Activated naive CD4-positive, alpha-beta T cell treated with anti-CD3 and anti-CD28 coated beads for 36 hours (primary cell): ENCODE measurements around the gene PRR36. TPM values are rescaled to one million over a fixed set of nuclear protein-coding genes. Genes with fewer than 3 reads are reported as not detected.
A peak's percentile ranks its signal among the peaks of the same experiment; 100 is the strongest.

ENCODE experiments used
- CTCF ChIA-PET: fragments of 350-600 bp; sonication (Branson Sonifier 250); formaldehyde crosslinking; loops from one replicate; lab custom pipeline; 2021; ENCODE audit warnings: antibody characterized with exemption; lab: Charles Lee
- DNase-seq: peaks from one replicate; pipeline ENCODE4 v3.0.0-alpha.2; 2020
- H3K27ac Mint-ChIP-seq: one replicate; pipeline ENCODE4 v1.8.0; 2021; ENCODE audit warnings: mild to moderate bottlenecking, mixed read lengths
- H3K27me3 Mint-ChIP-seq: one replicate; pipeline ENCODE4 v1.8.0; 2021; ENCODE audit warnings: low read depth, mixed read lengths
- H3K36me3 Mint-ChIP-seq: one replicate; pipeline ENCODE4 v1.8.0; 2021; ENCODE audit warnings: low read depth, mixed read lengths
- H3K4me1 Mint-ChIP-seq: one replicate; pipeline ENCODE4 v1.8.0; 2021; ENCODE audit warnings: low read depth, mixed read lengths
- H3K4me3 Mint-ChIP-seq: one replicate; pipeline ENCODE4 v1.8.0; 2021; ENCODE audit warnings: mild to moderate bottlenecking, moderate library complexity, mixed read lengths
- H3K9me3 Mint-ChIP-seq: one replicate; pipeline ENCODE4 v1.8.0; 2021; ENCODE audit warnings: mixed read lengths
- intact Hi-C: fragments of 100-400 bp; cut with micrococcal nuclease; formaldehyde crosslinking; loops from one replicate; pipeline ENCODE4 v1.15.1; 2023
- total RNA-seq, 2 experiments: library from RNA; stranded (reverse); gene quantifications; one replicate each; pipeline ENCODE4 v1.2.3, GENCODE V29; 2021

PRR36 gene
- total RNA-seq, 2 experiments from 2014 or later, result 0.07 to 0.12 TPM

DNA sequence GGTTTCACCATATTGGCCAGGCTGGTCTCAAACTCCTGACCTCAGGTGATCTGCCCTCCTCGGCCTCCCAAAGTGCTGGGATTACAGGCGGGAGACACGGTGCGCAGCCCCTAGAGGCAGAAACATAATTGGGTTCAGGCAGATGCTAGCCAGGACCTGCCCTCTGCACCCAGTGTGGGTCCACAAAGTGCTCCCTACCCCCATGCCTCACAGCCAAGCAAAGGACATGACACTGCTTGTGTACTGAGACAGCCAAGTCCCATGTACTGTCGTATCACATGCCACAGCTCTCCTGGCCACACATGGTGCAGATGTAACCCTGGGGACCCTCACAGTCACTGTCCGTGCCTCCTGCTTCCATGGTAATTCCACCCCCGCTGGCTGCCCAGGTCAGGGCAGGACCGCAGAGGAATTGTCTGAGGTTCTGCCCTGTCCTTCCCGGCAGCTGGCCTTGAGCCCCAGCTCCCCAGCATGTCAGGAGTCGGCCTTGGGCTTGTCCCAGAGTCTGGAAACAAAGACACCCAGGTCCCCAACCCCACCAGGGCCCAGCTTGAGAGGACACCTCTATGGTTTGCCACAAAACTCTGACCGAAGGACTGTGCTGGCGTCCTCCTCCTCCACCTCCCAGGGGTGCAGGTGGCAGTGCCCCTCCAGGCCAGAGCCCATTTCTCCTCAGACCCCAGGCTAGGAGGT lies 7.6 kb downstream of the PRR36 start:
- Mint-ChIP-seq H3K27me3 (peaks cover 23% of the 10 kb centered on the region), H3K9me3 (no peaks in the 10 kb centered on the region), H3K27ac (no peak overlapping the region), H3K36me3 (no peaks in the 10 kb centered on the region), H3K4me3 (no peak overlapping the region), H3K4me1 (peaks cover 39% of the 10 kb centered on the region)
- CTCF ChIA-PET, result interaction anchor here (0.6 kb wide), 1 partner anchor 16 kb away, joined by 7 read pairs; no protein-coding TSS in a partner anchor
- no peak for DNase-seq
- intact Hi-C loops, result loop anchor here (10.0 kb wide), 1 partner anchor 138 kb away; the partner anchor contains the start of gene ELAVL1

DNA sequence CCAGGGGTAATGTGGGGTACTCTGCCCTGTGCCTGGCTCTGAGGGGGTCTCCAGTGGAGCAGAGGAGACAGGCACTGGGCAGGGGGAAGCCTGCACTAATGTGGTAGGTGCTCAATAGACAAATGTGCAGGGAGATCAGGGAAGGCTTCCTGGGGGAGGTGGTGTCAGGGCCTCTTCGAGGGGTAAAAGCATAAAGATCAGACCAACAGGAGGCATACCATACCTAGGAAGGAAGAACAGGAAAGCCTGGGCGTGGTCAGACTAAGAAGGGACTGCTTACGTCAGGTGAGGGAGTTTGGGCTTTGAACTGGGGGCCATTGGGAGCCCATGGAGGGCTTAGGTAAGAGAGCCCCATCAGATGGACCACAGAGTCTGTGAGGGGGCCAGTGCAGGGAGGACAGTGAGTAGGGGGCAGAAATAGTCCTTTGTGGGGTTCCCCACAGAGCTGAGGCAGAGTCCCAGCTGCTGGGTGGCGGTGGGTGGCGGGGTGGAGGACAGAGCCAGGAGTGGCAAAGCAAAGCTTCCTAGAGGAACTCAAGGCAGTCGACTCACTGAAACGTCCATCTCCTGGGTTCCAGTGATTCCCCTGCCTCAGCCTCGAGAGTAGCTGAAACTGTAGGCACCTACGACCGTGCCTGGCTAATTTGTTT lies 8.8 kb downstream of the PRR36 start:
- Mint-ChIP-seq H3K36me3 (no peaks in the 10 kb centered on the region), H3K27ac (no peak overlapping the region), H3K27me3 (peaks cover 26% of the 10 kb centered on the region), H3K4me3 (no peak overlapping the region), H3K9me3 (no peaks in the 10 kb centered on the region), H3K4me1 (peaks cover 33% of the 10 kb centered on the region)
- DNase-seq, result peak; percentile 25
- CTCF ChIA-PET, result interaction anchor here (0.6 to 0.9 kb wide), 3 partner anchors 18 to 420 kb away, joined by 3 to 7 read pairs (median 6); no protein-coding TSS in a partner anchor
- intact Hi-C loops, result loop anchor here (10.0 kb wide), 1 partner anchor 139 kb away; the partner anchor contains the start of gene ELAVL1

DNA sequence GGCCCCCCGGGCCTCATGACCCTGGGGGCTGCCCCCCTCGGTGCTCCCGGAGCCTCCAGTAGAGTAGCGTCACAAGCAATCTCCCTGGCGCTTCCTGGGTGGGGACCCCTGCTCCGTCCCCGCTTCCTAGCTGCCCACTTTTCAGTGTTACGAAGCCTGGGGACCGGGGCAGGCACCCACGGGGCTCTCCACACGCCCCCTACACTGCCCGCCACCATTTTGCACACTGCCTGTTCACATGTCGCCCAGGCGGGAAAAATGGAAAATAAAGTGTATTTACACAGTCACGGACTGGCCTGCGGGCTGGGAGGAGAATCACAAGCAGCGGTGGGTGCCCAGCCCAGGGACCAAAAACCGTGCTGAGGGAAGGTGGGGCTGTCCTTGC lies 9.5 kb downstream of the PRR36 start:
- H3K36me3 Mint-ChIP-seq, result no peaks in the 10 kb centered on the region
- H3K27ac Mint-ChIP-seq, result no peak overlapping the region
- CTCF ChIA-PET, result interaction anchor here (0.9 kb wide), 1 partner anchor 138 kb away, joined by 3 read pairs; no protein-coding TSS in a partner anchor
- H3K27me3 Mint-ChIP-seq, result peaks cover 26% of the 10 kb centered on the region
- peaks cover 31% of the 10 kb centered on the region for H3K4me1 Mint-ChIP-seq
- H3K9me3 Mint-ChIP-seq, result no peaks in the 10 kb centered on the region
- intact Hi-C loops, result loop anchor here (10.0 kb wide), 1 partner anchor 140 kb away; the partner anchor contains the start of gene ELAVL1
- H3K4me3 Mint-ChIP-seq, result no peak overlapping the region
- DNase-seq, result no peak

DNA sequence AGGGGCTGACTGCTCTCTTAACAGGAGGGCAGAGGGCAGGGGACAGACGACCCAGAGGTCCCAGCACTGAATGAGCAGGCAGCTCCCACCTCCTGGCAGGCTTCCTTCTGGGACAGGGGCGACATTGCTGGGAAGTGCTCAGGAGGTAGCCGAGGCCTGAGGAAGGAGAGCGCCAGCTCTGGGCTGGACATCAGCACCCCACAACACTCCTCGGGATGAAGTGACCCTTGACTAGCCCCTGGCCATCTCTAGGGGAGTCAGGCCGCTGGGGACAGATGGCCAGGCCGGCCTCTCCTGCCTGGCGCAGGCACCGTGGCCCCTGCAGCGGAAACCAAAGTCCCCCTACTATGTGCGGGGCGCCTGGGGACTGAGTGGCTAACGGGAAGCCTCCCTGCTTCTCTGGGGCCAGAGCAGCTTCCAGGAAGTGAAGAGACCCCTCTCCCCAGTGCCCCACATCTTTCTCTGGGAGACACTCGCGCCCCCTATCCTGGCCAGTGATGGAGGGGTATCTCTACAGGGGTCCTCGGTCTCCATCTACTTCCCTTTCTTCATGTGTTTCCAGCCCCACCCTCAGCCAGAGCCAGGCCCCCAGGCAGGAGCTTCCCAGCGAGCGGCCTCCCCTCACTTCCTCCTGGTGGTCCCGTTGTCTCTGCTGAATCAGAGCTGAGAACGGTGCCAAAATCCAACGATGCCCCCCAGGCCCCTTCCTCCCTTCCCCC lies 10.1 kb downstream of the PRR36 start:
- no peak for DNase-seq
- no peaks in the 10 kb centered on the region for H3K36me3 Mint-ChIP-seq
- H3K4me1 Mint-ChIP-seq, result peaks cover 31% of the 10 kb centered on the region
- no peaks in the 10 kb centered on the region for H3K9me3 Mint-ChIP-seq
- peaks cover 26% of the 10 kb centered on the region for H3K27me3 Mint-ChIP-seq
- H3K27ac Mint-ChIP-seq, result no peak overlapping the region
- CTCF ChIA-PET, result no interaction called here
- intact Hi-C loops, result loop anchor here (10.0 kb wide), 1 partner anchor 141 kb away; the partner anchor contains the start of gene ELAVL1
- H3K4me3 Mint-ChIP-seq, result no peak overlapping the region

DNA sequence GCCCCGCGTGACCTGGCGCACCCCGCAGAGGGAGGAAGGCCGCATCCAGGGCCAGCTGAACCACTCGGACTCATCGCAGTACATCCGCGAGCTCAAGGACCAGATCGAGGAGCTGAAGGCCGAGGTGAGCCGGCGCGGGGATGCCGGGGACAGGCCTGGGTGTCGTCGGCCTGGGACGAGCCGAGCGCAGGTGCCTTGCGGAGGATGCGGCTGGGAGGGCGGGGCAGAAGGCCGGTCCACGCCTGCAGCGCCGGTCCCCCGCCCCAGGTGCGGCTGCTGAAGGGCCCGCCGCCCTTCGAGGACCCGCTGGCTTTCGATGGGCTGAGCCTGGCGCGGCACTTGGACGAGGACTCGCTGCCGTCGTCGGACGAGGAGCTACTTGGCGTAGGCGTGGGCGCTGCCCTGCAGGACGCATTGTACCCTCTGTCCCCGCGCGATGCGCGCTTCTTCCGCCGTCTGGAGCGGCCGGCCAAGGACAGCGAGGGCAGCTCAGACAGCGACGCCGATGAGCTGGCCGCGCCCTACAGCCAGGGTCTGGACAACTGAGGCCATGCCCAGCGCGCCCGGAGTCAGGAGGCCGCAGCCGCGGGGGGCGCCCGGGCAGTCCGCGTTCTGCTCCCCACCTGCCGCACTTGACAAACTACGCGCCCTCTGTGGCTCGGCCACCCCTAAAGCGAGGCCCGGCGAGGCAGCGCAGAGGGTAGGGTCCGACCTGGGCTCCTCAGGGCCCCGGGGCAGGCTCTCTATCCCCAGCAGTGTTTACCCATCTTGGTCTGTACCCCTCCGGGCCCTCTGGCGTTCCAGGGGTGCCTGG lies 10.8 kb downstream of the PRR36 start:
- Mint-ChIP-seq H3K9me3 (no peaks in the 10 kb centered on the region), H3K4me1 (peaks cover 25% of the 10 kb centered on the region), H3K4me3 (no peak overlapping the region), H3K27me3 (peaks cover 27% of the 10 kb centered on the region), H3K36me3 (no peaks in the 10 kb centered on the region), H3K27ac (no peak overlapping the region)
- DNase-seq, result no peak
- CTCF ChIA-PET, result no interaction called here
- intact Hi-C loops, result loop anchor here (10.0 kb wide), 1 partner anchor 141 kb away; the partner anchor contains the start of gene ELAVL1

DNA sequence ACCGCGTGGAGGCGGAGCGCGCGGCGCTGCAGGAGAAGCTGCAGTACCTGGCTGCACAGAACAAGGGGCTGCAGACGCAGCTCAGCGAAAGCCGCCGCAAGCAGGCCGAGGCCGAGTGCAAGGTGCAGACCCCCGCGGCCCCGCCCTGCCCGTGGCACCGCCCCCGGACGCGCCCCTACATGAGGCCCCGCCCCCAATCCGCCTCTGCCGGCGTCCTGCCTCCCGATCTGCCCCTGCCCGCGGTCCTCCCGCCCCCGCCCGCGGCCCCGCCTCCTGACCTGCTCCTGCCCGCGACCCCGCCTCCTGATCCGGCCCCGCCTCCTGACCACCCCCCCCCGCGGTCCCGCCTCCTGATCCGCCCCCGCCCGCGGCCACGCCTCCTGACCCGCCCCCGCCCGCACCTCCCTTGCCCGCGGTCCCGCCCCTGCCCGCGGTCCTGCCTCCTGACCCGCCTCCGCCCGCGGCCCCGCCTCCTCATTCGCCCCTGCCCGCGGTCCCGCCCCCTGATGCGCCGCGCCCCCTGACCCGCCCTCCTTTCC lies 11.7 kb downstream of the PRR36 start:
- H3K4me1 Mint-ChIP-seq, result peaks cover 23% of the 10 kb centered on the region
- H3K27me3 Mint-ChIP-seq, result peaks cover 28% of the 10 kb centered on the region
- H3K27ac Mint-ChIP-seq, result no peak overlapping the region
- H3K9me3 Mint-ChIP-seq, result no peaks in the 10 kb centered on the region
- DNase-seq, result peak; percentile 87
- CTCF ChIA-PET, result interaction anchor here (1.2 to 1.4 kb wide), 3 partner anchors 10 to 60 kb away, joined by 3 to 5 read pairs (median 4); no protein-coding TSS in a partner anchor
- peak overlapping the region; percentile 43 for H3K4me3 Mint-ChIP-seq
- no peaks in the 10 kb centered on the region for H3K36me3 Mint-ChIP-seq
- intact Hi-C loops, result loop anchor here (1.0 to 10.0 kb wide), 2 partner anchors 9 to 142 kb away; partner anchors contain the start of gene ELAVL1

DNA sequence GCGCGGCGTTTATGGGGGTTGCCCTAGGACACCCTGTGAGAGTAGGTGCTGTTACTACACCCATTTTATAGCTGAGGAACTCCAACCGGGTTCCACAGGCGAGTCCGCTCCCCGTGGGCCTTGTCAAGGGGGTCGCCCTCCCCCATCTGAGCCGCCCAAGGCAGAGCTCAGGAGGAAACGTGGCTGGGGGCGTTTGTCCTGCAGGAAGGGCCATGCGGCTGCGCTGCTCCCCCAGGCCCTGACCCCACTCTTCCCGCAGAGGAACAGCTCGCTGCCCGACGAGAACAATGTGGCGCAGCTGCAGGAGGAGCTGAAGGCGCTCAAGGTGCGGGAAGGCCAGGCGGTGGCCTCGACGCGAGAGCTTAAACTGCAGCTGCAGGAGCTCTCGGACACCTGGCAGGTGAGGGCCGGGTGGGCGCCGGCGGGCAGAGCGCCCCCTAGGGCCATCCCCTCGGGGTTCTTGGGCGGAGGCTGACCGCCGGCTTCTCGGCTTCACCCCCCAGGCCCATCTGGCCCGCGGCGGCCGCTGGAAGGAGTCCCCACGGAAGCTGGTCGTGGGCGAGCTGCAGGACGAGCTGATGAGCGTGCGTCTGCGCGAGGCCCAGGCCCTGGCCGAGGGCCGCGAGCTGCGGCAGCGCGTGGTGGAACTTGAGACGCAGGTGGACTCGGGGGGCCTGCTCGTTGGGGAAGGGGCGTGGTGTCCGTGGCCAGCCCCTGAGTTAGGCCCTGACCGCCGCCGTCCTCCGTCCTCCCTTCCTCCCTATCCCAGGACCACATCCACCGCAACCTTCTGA lies 12.4 kb downstream of the PRR36 start:
- Mint-ChIP-seq H3K36me3 (no peaks in the 10 kb centered on the region), H3K4me1 (peaks cover 23% of the 10 kb centered on the region)
- intact Hi-C loops, result loop anchor here (1.0 to 10.0 kb wide), 2 partner anchors 9 to 143 kb away; partner anchors contain the start of gene ELAVL1

DNA sequence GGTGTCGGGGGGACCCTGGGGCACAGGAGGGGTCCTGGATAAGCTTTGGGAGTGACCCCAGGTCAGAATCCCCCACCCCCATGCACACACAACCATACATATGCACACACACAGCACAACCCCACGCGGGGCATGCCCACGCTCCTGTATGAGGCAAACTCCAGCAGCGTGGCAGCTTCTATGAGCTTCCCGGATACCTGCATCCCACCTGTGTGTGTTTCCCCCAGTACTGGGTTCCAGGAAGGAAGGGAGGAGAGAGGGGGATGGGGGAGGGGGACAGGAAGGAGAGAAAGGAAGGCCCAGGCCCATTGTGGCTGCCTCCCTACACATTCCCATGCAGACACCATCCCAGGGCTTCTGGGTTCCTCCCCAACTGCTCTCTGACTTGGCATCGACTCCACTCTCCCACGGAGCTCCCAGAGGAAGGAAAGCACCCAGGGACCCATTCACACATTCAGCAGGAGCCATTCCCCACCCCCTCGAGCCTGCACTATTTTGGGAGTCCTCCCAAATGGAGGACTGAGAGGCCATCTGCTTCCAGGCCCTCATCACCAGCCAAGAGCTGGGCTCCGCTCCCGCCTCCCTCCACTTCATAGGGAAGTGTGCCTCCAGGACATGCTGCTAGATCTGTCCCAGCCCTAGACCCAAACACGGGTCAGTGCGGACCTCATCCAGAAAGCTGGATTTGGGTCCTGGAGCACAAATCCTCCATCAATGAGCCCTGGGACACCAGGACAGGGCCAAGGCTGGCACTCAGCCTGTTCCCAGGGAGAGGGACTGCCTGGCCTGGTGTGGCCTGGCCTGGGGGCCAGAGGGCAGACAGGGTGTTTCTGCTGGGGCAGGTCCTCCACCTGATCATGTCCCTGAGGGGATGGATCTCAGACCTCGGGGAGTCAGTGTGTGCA lies 13.2 kb downstream of the PRR36 start:
- no peak overlapping the region for H3K27ac Mint-ChIP-seq
- peaks cover 23% of the 10 kb centered on the region for H3K4me1 Mint-ChIP-seq
- H3K9me3 Mint-ChIP-seq, result no peaks in the 10 kb centered on the region
- H3K4me3 Mint-ChIP-seq, result peak overlapping the region; percentile 12
- H3K36me3 Mint-ChIP-seq, result no peaks in the 10 kb centered on the region
- no peak for DNase-seq
- intact Hi-C loops, result loop anchor here (10.0 kb wide), 1 partner anchor 144 kb away; the partner anchor contains the start of gene ELAVL1
- H3K27me3 Mint-ChIP-seq, result peaks cover 24% of the 10 kb centered on the region
- CTCF ChIA-PET, result interaction anchor here (1.0 to 1.4 kb wide), 5 partner anchors 9 to 62 kb away, joined by 3 to 8 read pairs (median 4); no protein-coding TSS in a partner anchor

More for the DNA sequence above, 12.4 kb downstream of the PRR36 start:
- no peak for DNase-seq
- Mint-ChIP-seq H3K4me3 (peak overlapping the region; percentile 43), H3K9me3 (no peaks in the 10 kb centered on the region), H3K27me3 (peaks cover 25% of the 10 kb centered on the region), H3K27ac (no peak overlapping the region)
- CTCF ChIA-PET, result interaction anchor here (1.0 to 1.4 kb wide), 5 partner anchors 8 to 61 kb away, joined by 3 to 8 read pairs (median 4); no protein-coding TSS in a partner anchor

DNA sequence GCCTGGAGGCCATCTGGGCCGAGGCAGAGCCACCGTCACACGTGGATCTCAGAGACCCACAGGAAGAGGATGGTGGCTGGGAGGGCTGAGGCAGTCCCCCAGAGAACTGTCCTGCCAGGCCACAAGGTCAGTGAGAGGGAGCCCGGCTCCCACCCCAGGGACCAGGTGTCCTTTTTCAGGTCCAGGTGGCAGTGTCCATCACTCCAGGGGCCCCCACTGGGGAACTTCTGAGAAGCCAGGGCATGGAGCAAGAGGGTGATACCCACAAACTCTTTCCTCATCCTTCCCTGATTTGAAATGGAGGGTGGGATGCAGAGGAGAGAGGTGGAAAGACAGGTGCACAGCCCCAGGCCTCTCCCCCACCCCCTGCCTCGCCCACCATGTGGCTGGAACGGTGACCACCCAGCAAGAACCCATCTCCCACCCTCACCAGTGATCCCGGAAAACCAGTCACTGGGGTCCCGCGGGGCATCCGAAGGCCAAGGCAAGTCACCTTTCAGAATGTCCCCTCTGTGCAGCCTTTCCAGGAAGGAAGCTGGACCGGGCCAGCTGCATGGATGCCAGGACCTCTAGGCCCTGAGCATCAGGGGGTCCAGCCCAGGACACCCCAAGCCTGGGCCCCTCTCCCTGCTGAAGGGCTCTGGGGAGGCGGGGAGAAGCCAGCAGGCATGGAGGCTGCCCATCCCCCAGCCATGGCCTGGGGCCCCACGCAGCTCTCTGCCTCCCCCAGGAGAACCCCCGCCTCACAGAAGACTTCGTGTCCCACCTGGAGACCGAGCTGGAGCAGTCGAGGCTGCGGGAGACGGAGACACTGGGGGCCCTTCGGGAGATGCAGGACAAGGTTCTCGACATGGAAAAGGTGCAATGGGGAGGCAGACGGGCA lies 14.1 kb downstream of the PRR36 start:
- no peak for DNase-seq
- H3K4me3 Mint-ChIP-seq, result no peak overlapping the region
- CTCF ChIA-PET, result interaction anchor here (1.3 to 3.5 kb wide), 2 partner anchors 9 to 10 kb away, joined by 3 to 14 read pairs; no protein-coding TSS in a partner anchor
- H3K27ac Mint-ChIP-seq, result no peak overlapping the region
- intact Hi-C loops, result loop anchor here (10.0 kb wide), 1 partner anchor 145 kb away; the partner anchor contains the start of gene ELAVL1
- H3K27me3 Mint-ChIP-seq, result peaks cover 20% of the 10 kb centered on the region
- peaks cover 19% of the 10 kb centered on the region for H3K4me1 Mint-ChIP-seq
- peaks cover 1% of the 10 kb centered on the region for H3K36me3 Mint-ChIP-seq
- H3K9me3 Mint-ChIP-seq, result no peaks in the 10 kb centered on the region
